GM21825 (cell line): Measurements from ENCODE around the gene CLASP1.
"Not testable (repeated sequence)": the region's sequence is repeated elsewhere in the genome, so short reads cannot be mapped to it uniquely, and the experiment has no call there.

Experiments used
- ATAC-seq: cut with Tn5 transposase; IDR thresholded peaks from one replicate; pipeline ENCODE4 v1.9.1; 2021; ENCODE audit warnings: mild to moderate bottlenecking, moderate library complexity; ENCODE audit not compliant: unreplicated experiment

The CLASP1 gene

DNA sequence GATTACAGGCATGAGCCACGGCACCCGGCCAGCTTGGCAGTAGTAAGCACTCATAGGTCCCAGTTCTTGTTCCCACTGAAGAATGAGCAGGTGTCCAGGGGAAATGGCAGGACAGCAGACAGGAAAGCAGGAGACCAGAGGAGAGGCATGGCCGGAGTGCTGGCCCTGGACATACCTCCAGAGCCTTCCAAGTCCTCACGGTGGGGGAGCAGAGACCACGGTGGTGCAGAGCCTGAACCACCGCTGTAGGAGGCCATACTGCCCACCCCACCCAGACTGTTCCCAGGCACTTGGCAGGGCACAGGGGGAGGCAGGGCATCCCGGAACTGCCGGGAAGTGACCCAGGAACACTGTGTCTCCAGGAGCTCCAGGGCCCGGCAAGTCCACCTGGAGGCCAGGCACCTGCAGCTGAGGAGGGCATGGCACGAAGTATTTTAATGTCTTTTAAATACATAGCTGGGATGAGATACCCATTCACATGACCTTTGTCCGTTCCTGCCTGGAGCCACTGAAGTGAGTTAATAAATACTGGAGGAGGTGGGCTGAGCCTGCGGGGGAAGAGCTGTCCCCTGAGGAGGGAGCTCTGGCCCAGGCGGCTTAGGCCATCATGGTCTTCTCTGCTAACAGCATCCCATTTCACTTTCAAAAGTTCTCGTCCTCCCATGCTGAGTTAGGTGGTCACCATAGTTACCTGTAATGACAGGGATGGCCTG, 314.5 kb downstream of the CLASP1 start:
- peak; percentile 10 for ATAC-seq

DNA sequence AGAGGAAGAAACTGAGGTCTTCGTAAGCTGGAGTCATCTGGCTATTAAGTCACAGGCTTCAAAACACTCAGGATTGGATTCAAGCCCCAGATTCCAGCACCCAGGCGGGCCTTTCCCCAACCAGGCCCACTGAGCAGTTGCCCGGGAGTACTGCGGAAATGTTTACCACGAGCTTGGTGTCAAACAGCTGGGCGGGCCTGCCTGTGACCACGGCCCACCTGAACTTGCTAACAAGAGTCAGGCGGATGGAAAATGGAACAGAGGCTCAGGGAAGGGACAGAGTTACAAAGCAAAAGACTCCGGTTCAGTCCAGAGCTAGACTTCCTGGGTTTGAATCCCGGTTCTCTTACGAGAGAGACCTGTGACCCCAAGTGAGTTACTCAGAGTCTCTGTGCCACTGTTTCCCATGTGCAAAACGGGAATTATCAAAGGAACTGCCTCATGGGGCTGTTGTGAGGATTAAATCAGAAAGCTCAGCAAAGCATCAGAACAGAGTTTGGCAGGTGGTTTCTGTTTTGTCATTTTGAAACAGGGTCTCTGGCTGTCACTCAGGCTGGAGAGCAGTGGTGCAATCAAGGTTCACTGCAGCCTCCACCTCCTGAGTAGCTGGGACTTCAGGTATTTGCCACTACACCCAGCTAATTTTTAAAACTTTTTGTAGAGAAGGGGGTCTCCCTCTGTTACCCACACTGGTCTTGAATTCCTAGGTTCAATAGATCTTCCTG, 315.3 kb downstream of the CLASP1 start:
- peak; percentile 70 for ATAC-seq

DNA sequence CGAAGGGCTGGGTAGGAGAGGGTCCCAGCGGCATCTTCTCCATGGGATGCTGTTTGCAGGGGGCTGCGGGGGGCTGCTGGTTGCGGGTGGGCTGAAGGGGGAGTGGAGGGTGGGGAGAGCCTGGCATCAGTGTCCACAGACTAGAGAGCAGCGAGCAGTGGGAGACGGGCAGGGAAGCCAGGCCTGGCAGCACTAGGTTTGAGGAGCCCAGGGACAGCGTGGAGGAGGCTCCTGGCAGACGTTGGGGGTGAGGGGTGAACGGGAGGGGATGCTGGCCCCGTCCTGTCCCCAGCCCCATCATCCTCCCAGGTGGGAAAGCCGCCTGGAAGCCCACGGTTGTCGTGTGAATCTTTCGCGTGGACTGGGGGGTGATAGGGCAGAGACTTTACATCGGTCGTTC, 316.0 kb downstream of the CLASP1 start:
- ATAC-seq: no peak

DNA sequence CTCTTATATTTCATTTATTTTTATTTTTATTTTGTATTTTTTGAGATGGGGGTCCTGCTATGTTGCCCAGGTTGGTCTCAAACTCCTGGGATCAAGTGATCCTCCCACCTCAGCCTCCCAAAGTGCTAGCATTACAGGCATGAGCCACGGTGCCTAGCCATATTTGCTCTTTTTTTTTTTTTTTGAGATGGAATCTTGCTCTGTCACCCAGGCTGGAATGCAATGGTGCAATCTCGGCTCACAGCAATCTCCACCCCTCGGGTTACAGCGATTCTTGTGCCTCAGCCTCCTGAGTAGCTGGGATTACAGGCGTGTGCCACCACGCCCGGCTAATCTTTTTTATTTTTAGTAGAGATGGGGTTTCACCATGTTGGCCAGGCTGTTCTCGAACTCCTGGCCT, 317.9 kb downstream of the CLASP1 start:
- not testable (repeated sequence) for ATAC-seq

DNA sequence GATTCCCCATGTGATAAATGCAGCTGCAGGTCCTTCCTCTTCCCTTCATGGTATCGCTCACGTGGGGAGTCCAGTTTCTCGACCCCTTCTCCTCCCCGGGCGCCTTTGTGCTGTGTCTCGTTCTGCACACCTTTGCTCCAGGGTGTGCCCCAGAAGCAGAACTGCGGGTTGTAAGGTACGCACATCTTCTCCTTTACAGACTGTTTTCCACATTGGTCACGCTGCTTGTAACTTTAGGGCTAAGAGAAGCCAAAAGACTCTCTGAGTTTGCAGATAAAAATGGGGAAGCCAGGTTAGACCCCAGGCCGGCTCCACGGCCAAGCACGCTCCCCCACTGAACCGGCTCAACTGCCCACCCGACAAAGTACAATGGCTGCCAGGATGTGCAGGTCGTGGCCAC, 318.3 kb downstream of the CLASP1 start:
- ATAC-seq: no peak

DNA sequence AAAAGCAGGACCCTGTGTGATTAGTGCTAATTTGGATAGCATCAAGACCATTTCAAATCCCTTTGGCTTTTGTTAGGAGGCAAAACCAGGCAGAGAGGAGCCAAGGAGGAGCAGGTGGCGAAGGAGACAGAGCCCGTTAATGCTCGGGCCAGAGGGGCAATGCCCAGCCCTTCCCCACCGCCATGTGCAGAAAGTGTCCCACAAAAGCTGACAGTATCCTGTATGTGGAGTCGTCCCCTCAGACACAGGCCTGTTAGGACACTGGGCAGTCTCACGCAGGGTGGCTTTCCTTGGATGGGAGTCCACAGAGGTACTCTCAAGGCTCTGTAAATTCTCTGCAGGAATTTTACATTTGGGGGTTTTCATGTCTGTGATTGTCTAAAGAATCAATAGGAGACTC, 319.5 kb downstream of the CLASP1 start:
- ATAC-seq: no peak

DNA sequence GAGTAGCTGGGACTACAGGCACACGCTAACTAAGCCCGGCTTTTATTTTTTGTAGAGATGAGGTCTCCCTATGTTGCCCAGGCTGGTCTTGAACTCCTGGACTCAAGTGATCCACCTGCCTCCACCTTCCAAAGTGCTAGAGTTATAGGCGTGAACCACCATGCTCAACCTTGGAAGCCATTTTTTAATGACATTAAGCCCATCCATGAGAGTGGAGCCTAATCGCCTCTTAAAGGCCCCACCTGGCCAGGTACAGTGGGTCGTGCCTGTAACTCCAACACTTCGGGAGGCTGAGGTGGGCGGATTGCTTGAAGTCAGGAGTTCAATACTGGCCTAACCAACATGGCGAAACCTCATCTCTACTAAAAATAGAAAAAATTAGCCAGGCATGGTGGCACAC, 322.6 kb downstream of the CLASP1 start:
- no peak for ATAC-seq

DNA sequence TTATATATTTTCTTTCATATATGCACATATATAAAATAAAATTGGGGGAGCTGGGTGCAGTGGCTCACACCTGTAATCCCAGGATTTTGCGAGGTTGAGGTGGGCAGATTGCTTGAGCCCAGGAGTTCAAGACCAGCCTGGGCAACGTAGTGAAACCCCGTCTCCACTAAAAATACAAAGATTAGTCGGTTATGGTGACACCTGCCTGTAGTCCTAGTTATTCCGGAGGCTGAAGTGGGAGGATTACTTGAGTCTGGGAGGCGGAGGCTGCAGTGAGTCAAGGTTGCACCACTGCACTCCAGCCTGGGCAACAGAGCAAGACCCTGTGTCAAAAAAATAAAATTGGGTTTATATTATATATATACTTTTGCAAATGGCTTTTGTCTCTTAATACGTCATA, 324.7 kb downstream of the CLASP1 start:
- no peak for ATAC-seq

DNA sequence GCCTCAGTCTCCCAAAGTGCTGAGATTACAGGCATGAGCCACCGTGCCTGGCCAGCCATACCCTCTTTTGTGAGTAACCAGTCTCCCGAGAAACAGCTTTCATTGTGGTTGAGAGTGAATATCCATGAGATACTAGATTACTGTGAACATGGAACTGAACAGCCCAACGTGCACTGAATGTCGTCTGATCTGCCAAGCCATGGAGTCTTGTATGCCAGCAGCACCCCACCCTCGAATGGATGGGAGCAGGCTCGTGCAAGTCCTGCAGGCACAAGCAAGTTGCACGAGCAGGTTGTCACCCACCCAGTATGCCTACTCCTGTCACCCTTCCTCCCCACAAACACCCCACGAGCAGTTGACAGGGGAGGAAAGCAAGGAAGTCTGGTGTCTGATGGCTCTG, 327.8 kb downstream of the CLASP1 start:
- ATAC-seq: no peak

DNA sequence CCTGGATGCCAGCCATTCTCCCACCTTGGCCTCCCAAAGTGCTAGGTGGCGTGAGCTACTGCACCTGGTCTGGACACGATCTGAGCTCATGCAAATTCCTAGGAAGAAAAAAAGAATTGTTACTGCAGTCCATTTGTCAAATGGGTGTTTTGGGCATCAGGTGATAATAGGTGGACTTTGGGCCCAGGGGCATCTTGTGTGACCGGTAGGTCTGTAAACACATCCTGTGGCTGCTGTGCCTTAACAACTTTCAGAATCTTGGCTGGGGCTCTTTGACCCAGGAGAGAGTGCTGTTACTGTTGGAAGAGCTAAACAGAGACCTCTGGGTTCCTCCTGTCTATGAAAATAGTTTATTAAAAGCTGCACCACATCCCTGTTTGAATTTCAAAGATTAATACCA, 329.3 kb downstream of the CLASP1 start:
- ATAC-seq: no peak

DNA sequence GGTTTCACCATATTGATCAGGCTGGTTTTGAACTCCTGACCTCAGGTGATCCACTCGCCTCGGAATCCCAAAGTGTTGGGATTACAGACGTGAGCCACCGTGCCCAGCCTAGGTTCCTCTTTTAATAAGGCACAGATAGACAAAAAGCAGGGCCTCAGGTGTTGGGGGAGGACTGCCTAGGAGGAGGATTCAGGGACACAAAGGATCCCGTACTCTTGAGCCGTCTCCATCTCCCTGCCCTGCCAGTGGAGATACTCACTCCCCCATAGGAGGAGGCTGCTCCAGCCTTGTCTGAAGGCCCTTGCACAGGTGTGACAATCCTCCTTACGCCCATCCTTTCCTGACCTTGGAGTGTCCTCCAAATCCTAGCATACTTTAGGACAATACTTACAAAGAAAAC, 332.3 kb downstream of the CLASP1 start:
- no peak for ATAC-seq

DNA sequence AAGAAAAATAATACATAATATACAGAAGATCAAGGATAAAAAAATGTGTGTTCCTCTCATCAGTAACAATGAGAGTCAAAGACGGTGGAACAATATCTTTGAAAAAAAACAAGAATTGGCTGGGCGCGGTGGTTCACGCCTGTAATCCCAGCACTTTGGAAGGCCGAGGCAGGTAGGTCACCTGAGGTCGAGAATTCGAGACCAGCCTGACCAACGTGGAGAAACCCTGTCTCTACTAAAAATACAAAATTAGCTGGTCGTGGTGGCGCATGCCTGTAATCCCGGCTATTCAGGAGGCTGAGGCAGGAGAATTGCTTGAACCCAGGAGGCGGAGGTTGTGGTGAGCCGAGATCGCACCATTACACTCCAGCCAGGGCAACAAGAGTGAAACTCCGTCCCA, 335.6 kb downstream of the CLASP1 start:
- ATAC-seq: not testable (repeated sequence)

DNA sequence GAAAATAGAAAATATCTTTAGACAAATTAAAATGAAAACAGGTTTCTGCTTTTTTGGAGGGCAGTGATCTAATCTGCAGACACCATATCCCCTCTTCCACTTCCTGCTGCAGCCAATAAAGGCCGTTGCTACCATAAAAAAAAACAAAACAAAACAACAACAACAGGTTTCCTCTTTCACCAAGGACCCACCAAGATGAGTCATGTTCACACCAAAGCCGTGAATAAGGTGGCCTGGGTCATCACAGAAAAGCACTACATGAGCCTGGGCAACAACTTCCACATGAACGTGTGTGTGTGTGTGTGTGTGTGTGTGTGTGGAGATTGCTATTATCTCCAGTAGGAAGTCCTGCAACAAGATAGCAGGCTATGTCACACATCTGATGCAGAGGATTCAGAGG, 339.5 kb downstream of the CLASP1 start:
- ATAC-seq: peak; percentile 89

DNA sequence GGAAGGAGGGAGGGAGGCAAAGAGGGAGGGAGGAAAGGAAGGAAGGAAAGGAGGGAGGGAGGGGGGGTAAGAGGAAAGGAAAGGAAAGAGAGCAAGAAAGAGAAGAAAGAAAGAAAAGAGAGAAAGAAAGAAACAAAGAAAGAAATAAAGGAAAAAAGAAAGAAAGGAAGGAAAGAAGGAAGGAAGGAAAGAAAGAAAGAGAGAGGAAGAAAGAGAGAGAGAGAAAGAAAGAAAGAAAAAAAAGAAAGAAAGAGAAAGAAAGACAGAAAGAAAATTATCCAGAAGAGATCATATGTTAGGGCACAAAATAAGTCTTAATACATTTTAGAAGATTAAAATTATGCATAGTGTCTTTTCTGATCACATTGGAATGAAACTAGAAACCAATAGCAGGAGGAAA, 339.9 kb downstream of the CLASP1 start:
- ATAC-seq: no peak

DNA sequence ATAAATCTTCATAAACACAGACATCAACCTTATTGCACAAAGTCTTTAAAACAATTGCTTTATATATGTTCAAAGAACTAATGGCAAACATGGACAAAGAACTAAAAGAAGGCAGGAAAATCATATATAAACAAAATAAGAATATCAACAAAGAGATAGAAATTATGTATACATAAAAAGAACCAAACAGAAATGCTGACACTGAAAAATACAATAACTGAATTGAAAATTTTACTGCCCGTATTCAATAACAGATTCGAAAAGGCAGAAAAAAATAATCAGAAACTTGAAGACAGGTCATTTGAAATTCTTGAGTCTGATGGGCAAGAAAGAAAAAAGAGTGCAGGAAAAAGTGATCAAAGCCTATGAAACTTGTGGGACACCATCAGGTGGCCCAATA, 342.2 kb downstream of the CLASP1 start:
- ATAC-seq: no peak

DNA sequence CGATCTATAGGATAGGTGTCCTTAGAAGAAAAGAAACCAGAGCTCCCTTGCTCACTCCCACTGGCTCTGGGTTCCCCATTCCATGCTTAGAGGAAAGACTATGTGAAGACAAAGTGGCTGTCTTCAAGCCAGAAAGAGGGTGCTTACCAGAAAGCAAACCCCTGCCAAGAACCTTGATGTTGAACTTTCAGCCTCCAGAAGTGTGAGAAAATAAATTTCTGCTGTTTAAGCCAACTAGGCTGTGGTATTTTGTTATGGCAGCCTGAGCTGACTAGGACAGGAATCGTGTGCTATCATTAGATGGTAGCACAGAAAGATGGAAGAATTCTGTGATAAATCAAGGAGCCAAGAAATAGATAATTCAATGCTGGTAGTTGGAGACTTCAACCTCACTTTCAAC, 344.3 kb downstream of the CLASP1 start:
- ATAC-seq: no peak

DNA sequence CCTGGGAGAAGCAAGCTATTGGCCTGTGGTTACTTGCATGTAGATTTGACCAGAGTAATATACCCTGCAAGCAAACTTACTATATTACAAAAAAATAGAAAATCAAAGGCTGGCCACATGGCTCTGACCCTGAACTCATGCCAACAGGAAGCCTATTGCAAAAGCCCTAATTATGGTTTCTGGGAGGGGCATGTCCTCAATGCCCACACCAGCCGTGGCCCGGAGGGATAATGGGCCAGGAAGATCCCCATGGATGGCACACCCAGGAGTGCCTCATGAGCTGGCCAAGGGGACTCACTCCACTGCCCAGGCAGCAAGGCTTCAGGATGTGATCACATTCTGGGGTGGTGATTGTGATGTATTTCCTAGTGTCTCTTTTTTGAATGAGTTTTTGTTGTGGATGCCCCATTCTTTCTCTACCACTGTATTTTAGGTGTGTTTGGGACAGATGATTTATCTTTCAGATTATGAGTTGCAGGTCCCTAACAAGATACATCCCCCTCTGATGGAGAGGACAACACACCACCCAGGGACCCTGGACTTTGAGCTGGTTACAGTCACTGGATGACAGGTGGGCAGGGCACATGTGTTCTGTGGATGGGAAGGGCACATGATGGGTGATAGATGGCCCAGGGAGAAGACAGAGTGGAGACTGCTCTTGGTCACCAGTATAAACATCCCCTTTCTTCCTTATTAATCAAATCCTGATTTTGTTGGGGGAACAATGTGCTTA, 345.6 kb downstream of the CLASP1 start:
- no peak for ATAC-seq

DNA sequence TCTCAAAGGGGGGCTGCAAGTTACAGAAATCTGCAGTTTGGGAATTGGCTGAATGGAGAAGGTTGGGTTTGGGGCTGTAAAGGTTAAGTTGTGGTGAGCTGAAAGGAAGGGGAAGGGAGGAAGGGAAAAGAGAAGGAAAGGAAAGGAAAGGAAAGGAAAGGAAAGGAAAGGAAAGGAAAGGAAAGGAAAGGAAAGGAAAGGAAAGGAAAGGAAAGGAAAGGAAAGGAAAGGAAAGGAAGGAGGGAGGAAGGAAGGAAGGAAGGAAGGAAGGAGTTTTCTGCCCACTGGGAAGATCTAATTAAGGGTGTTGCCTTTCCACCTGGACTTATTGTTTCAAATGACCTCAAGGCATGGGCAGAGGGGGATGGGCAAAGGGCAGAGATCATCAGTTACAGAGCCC, 348.1 kb downstream of the CLASP1 start:
- ATAC-seq: not testable (repeated sequence)

DNA sequence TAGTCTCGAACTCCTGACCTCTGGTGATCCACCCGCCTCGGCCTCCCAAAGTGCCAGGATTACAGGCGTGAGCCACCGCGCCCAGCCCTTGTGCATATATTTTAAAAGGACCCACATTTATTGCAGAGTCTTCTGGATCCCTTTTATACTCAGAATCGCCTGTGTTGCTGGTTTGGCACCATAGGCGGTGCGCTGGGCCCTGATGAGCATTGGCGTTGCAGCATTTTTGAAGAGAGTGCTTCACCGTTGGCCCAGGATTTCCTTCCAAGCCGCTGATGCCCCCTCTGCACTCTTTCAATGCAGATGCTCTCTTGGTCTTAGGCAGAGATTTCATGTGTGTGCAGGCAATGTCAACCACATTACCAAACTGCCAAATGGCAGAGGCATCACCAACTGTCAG, 350.8 kb downstream of the CLASP1 start:
- ATAC-seq: no peak

DNA sequence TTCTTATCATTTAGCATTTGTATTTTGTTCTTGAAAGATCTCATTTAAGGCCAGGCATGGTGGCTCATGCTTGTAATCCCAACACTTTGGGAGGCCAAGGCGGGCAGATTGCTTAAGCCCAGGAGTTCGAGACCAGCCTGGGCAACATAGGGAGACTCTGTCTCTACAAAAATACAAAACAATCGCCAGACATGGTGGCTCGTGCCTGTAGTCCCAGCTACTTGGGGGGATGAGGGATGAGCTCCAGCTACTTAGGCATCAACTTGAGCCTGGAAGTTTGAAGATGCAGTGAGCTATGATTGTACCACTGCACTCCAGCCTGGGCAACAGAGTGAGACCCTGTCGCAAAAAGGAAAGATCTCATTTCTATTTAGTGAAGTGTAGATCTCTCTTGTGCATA, 351.4 kb downstream of the CLASP1 start:
- ATAC-seq: not testable (repeated sequence)

DNA sequence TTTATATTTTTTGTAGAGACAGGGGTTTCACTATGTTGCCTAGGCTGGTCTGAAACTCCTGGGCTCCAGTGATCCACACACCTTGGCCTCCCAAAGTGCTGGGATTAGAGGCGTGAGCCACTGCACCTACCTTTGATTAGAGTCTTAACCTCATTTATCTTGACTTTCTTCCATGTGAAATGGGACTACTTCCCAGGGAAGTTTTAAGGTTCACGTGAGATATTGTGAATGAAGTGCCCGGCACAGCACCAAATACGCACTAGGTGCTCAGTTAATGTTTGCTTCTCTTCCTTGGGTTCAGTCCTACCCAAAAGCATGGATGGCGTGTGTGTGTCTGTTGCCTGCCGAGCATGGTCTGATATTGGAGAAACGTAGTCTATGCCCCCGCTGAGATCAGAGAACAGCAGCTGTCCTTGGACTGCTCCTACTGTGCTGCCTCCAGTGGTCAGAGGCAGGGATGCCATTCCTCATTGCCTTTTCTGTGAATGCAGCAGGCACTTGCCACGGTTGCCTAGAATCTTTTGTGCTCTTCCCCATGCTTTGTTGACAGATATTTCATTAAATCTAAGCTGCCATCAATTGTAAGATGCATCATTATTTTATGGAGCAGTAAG, 351.9 kb downstream of the CLASP1 start:
- no peak for ATAC-seq
